Measurements from ENCODE around the gene POLR2L. TPM values are rescaled to one million over a fixed set of nuclear protein-coding genes. Genes with fewer than 3 reads are reported as not detected.

Gene POLR2L
- total and polyA plus RNA-seq, 10 donors, result 24.6 to 131 (median 66.2) TPM

- no peak overlapping the region for H3K27ac ChIP-seq
- H3K9me3 ChIP-seq, result no peaks in the 10 kb centered on the region
- TF ChIP-seq CTCF (IDR thresholded peaks at IDR 0.05 in 8 of 11, conservative IDR thresholded peaks at IDR 0.05 in 3 of 11) (no peak), POLR2AphosphoS5 (IDR thresholded peaks at IDR 0.05) (no peak), POLR2A (IDR thresholded peaks at IDR 0.05) (no peak)
- 85 to 96% (median 91%) methylated on average over 5 to 7 of the region's 7 CpGs for WGBS, 5 donors
- no peak for DNase-seq
- peaks cover 0 to 25% (median 20%) of the 10 kb centered on the region in 7 donors for H3K27me3 ChIP-seq (replicated peaks in 1 of 7)
- H3K36me3 ChIP-seq, result peaks cover 0 to 42% (median 25%) of the 10 kb centered on the region in 6 donors
- peaks cover 15 to 60% (median 46%) of the 10 kb centered on the region in 6 donors for H3K4me1 ChIP-seq
- H3K4me3 ChIP-seq, result no peak overlapping the region
- intact Hi-C loops (cut with DNase I; ENCODE audit: low total_unique reads), result no loop called here
Measured at GRCh38 chr11:793556-793955, 48.8 kb downstream of the POLR2L start.

- TF ChIP-seq POLR2AphosphoS5 (IDR thresholded peaks at IDR 0.05) (no peak), CTCF (IDR thresholded peaks at IDR 0.05 in 8 of 11, conservative IDR thresholded peaks at IDR 0.05 in 3 of 11) (no peak), POLR2A (IDR thresholded peaks at IDR 0.05) (no peak)
- WGBS, 5 donors, result 90 to 97% (median 96%) methylated on average over 8 to 13 of the region's 13 CpGs
- H3K36me3 ChIP-seq, result peaks cover 0 to 42% (median 25%) of the 10 kb centered on the region in 6 donors
- DNase-seq, result peak; percentile 70
- H3K27ac ChIP-seq, result no peak overlapping the region
- no peak overlapping the region for H3K4me3 ChIP-seq
- no peaks in the 10 kb centered on the region for H3K9me3 ChIP-seq
- peaks cover 0 to 32% (median 26%) of the 10 kb centered on the region in 7 donors for H3K27me3 ChIP-seq (replicated peaks in 1 of 7)
- peaks cover 15 to 63% (median 46%) of the 10 kb centered on the region in 6 donors for H3K4me1 ChIP-seq
- intact Hi-C loops (cut with DNase I; ENCODE audit: low total_unique reads), result no loop called here
Measured at GRCh38 chr11:792873-793272, 49.5 kb downstream of the POLR2L start.

GRCh38 chr11:792535-792821 lies 49.9 kb downstream of the POLR2L start:
- no peaks in the 10 kb centered on the region for H3K9me3 ChIP-seq
- H3K27ac ChIP-seq, result no peak overlapping the region
- H3K36me3 ChIP-seq, result peaks cover 0 to 42% (median 25%) of the 10 kb centered on the region in 6 donors
- intact Hi-C loops (cut with DNase I; ENCODE audit: low total_unique reads), result no loop called here
- H3K4me3 ChIP-seq, result no peak overlapping the region
- peaks cover 15 to 63% (median 46%) of the 10 kb centered on the region in 6 donors for H3K4me1 ChIP-seq
- H3K27me3 ChIP-seq (replicated peaks in 1 of 7), result peaks cover 0 to 36% (median 26%) of the 10 kb centered on the region in 7 donors
- WGBS, 5 donors, result 93 to 98% (median 95%) methylated on average over 6 to 15 of the region's 15 CpGs
- DNase-seq, result no peak
- TF ChIP-seq POLR2A (IDR thresholded peaks at IDR 0.05) (no peak), POLR2AphosphoS5 (IDR thresholded peaks at IDR 0.05) (peak in 1 of 3 donors; percentile 5), CTCF (IDR thresholded peaks at IDR 0.05 in 8 of 11, conservative IDR thresholded peaks at IDR 0.05 in 3 of 11) (no peak)

GRCh38 chr11:791658-792534 lies 50.4 kb downstream of the POLR2L start:
- peaks cover 13 to 58% (median 40%) of the 10 kb centered on the region in 6 donors for H3K4me1 ChIP-seq
- DNase-seq, result peak; percentile 74
- no peaks in the 10 kb centered on the region for H3K9me3 ChIP-seq
- TF ChIP-seq POLR2AphosphoS5 (IDR thresholded peaks at IDR 0.05) (peak in 1 of 3 donors; percentile 34), CTCF (IDR thresholded peaks at IDR 0.05 in 8 of 11, conservative IDR thresholded peaks at IDR 0.05 in 3 of 11) (no peak)
- peaks cover 0 to 36% (median 26%) of the 10 kb centered on the region in 7 donors for H3K27me3 ChIP-seq (replicated peaks in 1 of 7)
- intact Hi-C loops (cut with DNase I; ENCODE audit: low total_unique reads), result no loop called here
- no peak overlapping the region for H3K4me3 ChIP-seq
- WGBS, 5 donors, result 91 to 95% (median 94%) methylated on average over 24 to 49 of the region's 49 CpGs
- H3K27ac ChIP-seq, result no peak overlapping the region
- H3K36me3 ChIP-seq, result peaks cover 0 to 42% (median 25%) of the 10 kb centered on the region in 6 donors

Measured in spleen (tissue), 11 donors.